Astrocyte (in vitro differentiated cells and primary cell): ENCODE data around the gene HABP4.

Source experiments
- CTCF ChIP-seq: IDR thresholded peaks from 2 replicates; pipeline ENCODE4 v1.5.1; 2011; ENCODE audit warnings: low read depth, mild to moderate bottlenecking, inconsistent platforms, low read length, moderate library complexity; ENCODE audit not compliant: insufficient read depth
- EZH2 ChIP-seq: IDR thresholded peaks from 2 replicates; pipeline ENCODE4 v1.6.1; 2012; ENCODE audit warnings: mild to moderate bottlenecking, low read length, inconsistent platforms; ENCODE audit not compliant: insufficient read depth

GRCh38 chr9:96508227-96508940, 58.4 kb downstream of the HABP4 start:
- no peak for TF ChIP-seq CTCF
- TF ChIP-seq EZH2 = no peak
